ENCODE data around the gene CHURC1.
"Not testable (repeated sequence)": the region's sequence is repeated elsewhere in the genome, so short reads cannot be mapped to it uniquely, and the experiment has no call there.

CHURC1 gene

DNA sequence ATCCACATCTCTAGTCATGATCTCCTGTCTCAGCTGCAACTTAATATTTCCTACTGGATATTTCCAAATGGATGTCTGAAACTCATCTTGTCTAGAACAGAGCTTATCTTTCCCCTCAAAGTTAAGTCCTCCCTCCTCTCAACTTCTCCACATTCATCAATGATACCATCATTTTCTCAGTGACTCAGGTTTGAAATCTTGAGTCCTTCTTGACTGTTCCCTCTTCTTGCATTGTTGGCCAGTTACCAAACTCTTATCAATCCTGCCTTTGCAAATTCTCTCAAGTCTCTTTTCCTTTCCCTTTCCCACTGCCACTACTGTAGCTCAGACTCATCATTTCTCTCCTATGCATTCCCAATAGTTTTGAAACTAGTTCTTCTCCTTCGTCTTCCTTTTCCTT is 14.3 kb upstream of the CHURC1 start:
- DNase-seq (ENCODE audit: low read depth), result no peak
- TF ChIP-seq, protein P1, sequence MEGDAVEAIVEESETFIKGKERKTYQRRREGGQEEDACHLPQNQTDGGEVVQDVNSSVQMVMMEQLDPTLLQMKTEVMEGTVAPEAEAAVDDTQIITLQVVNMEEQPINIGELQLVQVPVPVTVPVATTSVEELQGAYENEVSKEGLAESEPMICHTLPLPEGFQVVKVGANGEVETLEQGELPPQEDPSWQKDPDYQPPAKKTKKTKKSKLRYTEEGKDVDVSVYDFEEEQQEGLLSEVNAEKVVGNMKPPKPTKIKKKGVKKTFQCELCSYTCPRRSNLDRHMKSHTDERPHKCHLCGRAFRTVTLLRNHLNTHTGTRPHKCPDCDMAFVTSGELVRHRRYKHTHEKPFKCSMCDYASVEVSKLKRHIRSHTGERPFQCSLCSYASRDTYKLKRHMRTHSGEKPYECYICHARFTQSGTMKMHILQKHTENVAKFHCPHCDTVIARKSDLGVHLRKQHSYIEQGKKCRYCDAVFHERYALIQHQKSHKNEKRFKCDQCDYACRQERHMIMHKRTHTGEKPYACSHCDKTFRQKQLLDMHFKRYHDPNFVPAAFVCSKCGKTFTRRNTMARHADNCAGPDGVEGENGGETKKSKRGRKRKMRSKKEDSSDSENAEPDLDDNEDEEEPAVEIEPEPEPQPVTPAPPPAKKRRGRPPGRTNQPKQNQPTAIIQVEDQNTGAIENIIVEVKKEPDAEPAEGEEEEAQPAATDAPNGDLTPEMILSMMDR (conservative IDR thresholded peaks at IDR 0.05; ENCODE audit: control insufficient read depth, insufficient read depth, low read depth, low read length), result no peak
- H3K4me3 ChIP-seq (ENCODE audit: control insufficient read depth, low read depth, low read length), result no peak overlapping the region

DNA sequence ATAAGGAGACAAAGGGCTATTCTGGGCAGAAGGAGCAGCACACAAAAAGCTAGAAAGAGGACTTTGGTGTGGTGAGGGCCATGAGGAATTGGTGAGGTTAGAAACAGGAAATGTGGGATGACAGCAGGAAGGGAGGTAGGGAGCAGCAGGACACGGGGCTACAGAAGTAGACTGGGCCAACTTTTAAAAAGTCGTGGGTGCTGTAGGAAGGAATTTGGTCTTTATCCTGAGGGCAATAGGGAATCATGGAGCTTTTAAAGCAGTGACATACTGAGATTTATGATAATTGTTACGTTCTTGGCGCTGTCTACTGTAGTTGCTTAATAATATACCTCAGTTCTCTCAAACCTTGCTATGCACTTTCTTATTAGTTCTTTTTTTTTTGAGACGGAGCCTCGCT is 8.2 kb upstream of the CHURC1 start:
- DNase-seq (ENCODE audit: low read depth), result no peak
- TF ChIP-seq, protein P1 (conservative IDR thresholded peaks at IDR 0.05; ENCODE audit: control insufficient read depth, insufficient read depth, low read depth, low read length), result no peak

DNA sequence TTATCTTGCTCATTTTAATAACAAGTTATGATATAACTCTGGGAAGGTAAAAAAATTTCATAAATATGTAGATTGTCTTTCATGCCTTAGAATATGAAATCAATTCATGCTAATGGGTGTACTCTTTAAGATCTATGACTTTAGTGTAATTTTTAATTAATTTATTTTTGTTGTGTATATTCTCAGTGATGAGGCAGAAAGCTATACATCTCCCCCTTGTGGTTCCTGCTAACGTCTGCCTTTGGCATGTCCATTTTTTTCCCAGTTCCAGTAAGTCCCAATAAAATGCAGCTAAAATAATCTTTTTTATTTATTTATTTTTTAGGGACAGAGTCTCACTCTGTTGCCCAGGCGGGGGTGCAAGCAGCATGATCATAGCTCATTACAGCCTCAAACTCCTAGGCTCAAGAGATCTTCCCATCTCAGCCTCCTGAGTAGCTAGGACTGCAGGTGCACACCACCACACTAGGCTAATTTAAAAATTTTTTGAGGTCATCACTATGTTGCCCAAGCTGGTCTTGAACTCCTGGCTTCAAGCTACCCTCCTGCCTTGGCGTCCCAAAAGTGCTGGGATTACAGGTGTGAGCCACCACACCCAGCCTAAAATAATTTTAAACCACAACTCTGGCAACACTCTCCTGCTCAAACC is 3.3 kb upstream of the CHURC1 start:
- TF ChIP-seq, protein P1 (conservative IDR thresholded peaks at IDR 0.05; ENCODE audit: control insufficient read depth, insufficient read depth, low read depth, low read length), result peak; percentile 82
- H3K4me3 ChIP-seq (ENCODE audit: control insufficient read depth, low read depth, low read length), result no peak overlapping the region
- DNase-seq (ENCODE audit: low read depth), result peak; percentile 50

More for the DNA sequence above, 8.2 kb upstream of the CHURC1 start:
- no peak overlapping the region for H3K4me3 ChIP-seq (ENCODE audit: control insufficient read depth, low read depth, low read length)

DNA sequence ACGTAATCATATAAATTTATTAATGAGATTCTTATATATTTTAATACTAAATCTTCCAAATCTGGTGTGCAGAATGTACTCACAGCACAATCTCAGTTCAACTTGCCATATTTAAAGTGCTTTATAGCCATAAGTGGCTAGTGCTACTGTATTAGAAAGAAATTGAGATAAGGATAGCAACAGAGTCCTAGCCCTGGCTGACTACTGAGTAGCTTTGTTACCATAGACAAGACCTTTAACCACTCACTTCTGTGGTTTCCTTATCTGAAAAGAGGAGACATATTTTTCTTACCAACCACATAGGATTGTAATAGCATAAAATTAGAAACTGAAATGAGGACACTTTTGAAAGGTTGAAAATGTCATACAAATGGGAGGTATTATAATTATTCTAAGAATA is 2.0 kb upstream of the CHURC1 start:
- TF ChIP-seq, protein P1 (conservative IDR thresholded peaks at IDR 0.05; ENCODE audit: control insufficient read depth, insufficient read depth, low read depth, low read length), result no peak
- H3K4me3 ChIP-seq (ENCODE audit: control insufficient read depth, low read depth, low read length), result no peak overlapping the region
- no peak for DNase-seq (ENCODE audit: low read depth)

DNA sequence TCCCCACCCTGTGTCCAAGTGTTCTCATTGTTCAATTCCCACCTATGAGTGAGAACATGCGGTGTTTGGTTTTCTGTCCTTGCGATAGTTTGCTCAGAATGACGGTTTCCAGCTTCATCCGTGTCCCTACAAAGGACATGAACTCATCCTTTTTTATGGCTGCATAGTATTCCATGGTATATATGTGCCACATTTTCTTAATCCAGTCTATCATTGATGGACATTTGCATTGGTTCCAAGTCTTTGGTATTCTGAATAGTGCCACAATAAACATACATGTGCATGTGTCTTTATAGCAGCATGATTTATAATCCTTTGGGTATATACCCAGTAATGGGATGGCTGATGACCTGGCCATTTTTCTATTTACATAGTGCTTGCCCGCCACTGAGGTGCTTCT is 778 bp upstream of the CHURC1 start:
- H3K4me3 ChIP-seq (ENCODE audit: control insufficient read depth, low read depth, low read length); DNase-seq (ENCODE audit: low read depth): not testable (repeated sequence)

DNA sequence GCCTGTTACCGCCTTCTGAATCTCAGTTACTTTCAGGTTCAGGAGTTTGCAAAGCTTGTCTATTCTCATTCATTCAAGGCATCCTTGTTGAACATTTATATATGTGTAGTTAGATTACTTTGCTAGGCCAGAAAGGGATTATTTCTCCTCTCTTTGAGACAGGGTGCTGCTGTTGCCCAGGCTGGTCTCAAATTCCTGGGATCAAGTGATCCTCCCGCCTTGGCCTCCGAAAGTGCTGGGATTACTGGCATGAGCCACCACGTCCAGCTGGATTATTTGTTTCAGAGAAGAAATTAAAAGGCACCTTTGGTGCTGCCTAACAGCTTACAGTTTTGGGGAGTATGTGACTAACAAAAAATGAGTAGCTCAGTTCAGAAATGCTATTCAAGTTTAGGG is 772 bp downstream of the CHURC1 start:
- H3K4me3 ChIP-seq (ENCODE audit: control insufficient read depth, low read depth, low read length), result peak overlapping the region; percentile 95
- TF ChIP-seq, protein P1 (conservative IDR thresholded peaks at IDR 0.05; ENCODE audit: control insufficient read depth, insufficient read depth, low read depth, low read length), result no peak
- DNase-seq (ENCODE audit: low read depth), result no peak

DNA sequence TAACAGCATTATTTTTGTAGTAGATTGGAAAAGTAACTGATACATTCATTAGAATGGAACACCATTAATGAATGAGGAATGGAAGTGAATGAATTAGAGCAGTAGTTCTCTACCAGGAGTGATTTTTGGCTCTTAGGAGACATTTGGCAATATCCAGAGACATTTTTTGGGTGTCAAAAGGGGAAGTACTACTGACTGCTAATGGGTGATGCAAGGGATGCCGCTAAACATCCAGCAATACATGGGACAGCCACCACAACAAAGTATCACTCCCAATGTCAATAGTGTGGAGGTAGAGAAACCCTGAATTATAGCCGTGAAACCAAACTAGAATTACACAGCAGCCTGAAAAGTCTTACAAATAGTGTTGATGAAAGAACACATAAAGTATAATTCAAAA is 1.5 kb downstream of the CHURC1 start:
- TF ChIP-seq, protein P1 (conservative IDR thresholded peaks at IDR 0.05; ENCODE audit: control insufficient read depth, insufficient read depth, low read depth, low read length), result no peak
- DNase-seq (ENCODE audit: low read depth), result no peak
- H3K4me3 ChIP-seq (ENCODE audit: control insufficient read depth, low read depth, low read length), result no peak overlapping the region
